GM12892 (cell line): ENCODE measurements around the gene TRAPPC2B.
A peak's percentile ranks its signal among the peaks of the same experiment; 100 is the strongest.
"Not testable (repeated sequence)": the region's sequence is repeated elsewhere in the genome, so short reads cannot be mapped to it uniquely, and the experiment has no call there.

ENCODE experiments used
- DNase-seq: peaks from one replicate; pipeline ENCODE4 v3.0.0; 2011; ENCODE audit not compliant: insufficient read length
- FAIRE-seq: peaks from 2 replicates; lab custom pipeline; 2011; peaks lifted over from hg19 to GRCh38; lab: Jason Lieb, UNC
- POLR2A ChIP-seq: IDR thresholded peaks from 2 replicates; pipeline ENCODE4 v1.6.1; 2011; ENCODE audit warnings: low read depth, low read length, control low read depth
- POLR2AphosphoS5 ChIP-seq: IDR thresholded peaks from 2 replicates; pipeline ENCODE4 v1.6.1; 2011; ENCODE audit warnings: low read depth, low read length, control low read depth
- TAF1 ChIP-seq: IDR thresholded peaks from 2 replicates; pipeline ENCODE4 v1.6.1; 2011; ENCODE audit warnings: low read depth, mild to moderate bottlenecking, control low read depth, low read length, borderline replicate concordance

The TRAPPC2B gene

DNA sequence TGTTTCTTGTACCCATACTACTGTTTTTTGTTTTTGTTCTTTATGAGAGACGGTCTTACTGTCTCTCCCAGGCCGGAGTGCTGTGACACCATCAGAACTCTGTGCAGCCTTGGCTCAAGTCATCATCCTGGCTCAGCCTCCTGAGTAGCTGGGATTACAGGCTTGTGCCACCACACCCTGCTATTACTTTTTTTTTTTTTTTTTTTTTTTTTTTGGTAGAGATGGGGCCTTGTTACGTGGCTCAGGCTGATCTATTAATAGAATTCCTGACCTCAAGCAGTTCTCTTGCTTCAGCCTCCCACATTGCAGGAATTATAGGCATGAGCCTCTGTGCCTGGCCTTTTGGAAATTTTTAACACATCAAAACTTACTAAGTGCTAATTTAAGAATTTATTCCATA is 15.2 kb upstream of the TRAPPC2B start:
- FAIRE-seq (no peak), DNase-seq (no peak)
- no peak for TF ChIP-seq POLR2A
- TF ChIP-seq POLR2AphosphoS5: no peak
- TF ChIP-seq TAF1: no peak

DNA sequence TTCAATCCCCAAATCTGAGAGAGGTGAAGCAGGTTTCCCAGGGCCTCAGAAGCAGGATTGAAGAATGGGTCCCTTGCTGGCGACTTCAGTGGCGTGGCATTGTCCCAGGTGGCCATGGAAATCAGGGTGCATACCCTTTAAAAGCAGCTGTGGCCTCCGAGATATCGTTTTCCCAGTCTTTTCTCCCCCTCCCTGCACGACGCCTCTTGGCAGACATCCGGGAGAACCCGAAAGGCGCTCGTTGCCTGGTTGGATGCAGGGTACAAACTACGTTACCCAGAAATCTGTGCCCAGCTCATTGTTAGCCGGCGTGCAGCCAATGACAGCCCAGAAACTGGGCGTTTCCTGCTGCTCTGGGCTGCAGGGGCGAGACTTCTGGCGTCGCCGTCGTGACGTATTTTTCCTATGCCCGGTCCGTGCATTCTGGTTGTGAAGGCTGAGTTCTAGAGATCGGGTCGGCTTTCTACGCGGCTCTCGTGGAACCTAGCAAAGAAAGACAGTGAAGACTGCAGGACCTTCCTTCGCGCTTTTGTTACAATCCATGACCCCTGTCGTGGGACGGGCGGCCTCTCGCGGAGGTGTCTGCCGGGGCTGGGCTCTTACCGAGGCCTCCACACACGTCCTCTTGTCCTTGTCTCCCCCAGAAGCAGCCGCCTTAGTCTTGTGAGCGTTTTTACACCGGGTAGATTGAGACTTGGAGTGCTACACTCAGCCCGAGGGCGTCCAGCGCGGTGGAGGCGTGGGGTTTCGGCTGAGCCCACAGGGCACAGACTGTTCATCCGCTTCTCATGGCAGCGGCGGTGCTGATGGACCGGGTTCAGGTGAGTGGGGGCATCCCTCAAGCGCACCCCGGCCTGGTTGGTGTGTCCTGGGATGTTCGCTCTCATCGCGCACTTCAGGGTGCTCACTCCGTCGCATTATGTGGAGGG is 12.2 kb upstream of the TRAPPC2B start, which contains the start of gene ZNF304:
ZNF304 (plus strand) TSS at position 395 of the 929 bp plus-strand sequence; CDS start at position 789, 394 bp downstream.
- FAIRE-seq (peak; percentile 100), DNase-seq (peak; percentile 88)
- TF ChIP-seq POLR2AphosphoS5: no peak
- no peak for TF ChIP-seq TAF1
- TF ChIP-seq POLR2A: no peak; the same call in 1 of the 2 replicates

DNA sequence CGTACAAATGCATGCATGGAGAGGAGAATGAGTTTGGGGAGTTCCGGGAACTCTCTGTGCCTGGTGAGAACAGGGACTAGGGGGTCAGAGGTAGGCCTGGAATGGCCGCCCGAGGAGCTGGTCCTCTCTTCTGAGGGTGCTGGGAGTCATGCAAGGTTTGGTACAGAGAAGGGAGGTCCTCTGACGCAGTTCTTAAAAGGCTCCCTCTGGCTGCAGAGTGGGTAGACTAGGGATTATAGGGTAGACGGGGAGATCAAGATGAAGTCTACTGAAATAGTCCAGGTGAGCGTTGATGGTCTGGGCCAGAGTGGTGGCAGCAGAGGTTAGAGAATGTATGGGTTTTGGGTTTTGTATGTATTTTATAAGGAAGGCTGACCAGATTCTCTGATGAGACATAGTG is 11.5 kb upstream of the TRAPPC2B start:
- no peak for DNase-seq
- TF ChIP-seq POLR2AphosphoS5 (no peak), POLR2A (no peak), TAF1 (no peak)
- FAIRE-seq: no peak

DNA sequence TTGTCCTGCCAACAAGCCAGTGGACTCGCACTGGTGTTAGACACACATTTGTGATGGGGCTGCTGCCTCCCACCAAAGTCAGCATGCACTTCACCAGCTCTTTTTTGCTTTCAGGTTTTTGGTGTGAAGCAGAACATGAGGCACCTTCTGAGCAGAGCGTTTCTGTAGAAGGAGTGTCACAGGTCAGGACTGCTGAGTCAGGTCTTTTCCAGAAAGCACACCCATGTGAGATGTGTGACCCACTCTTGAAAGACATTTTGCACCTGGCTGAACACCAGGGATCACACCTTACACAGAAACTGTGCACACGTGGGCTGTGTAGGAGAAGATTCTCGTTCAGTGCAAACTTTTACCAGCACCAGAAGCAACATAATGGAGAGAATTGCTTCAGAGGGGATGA is 7.4 kb upstream of the TRAPPC2B start:
- DNase-seq (no peak), FAIRE-seq (no peak)
- TF ChIP-seq POLR2A (no peak), POLR2AphosphoS5 (no peak), TAF1 (no peak)

DNA sequence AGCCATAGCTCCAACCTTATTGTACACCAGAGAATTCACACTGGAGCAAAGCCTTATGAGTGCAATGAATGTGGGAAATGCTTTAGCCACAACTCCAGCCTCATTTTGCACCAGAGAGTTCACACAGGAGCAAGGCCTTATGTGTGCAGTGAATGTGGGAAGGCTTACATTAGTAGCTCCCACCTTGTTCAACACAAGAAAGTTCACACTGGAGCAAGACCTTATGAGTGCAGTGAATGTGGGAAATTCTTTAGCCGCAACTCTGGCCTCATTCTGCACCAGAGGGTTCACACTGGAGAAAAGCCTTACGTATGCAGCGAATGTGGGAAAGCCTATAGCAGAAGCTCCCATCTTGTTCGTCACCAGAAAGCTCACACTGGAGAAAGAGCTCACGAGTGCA is 5.9 kb upstream of the TRAPPC2B start:
- TF ChIP-seq POLR2AphosphoS5 (no peak), POLR2A (no peak), TAF1 (no peak)
- DNase-seq: no peak
- FAIRE-seq: no peak

DNA sequence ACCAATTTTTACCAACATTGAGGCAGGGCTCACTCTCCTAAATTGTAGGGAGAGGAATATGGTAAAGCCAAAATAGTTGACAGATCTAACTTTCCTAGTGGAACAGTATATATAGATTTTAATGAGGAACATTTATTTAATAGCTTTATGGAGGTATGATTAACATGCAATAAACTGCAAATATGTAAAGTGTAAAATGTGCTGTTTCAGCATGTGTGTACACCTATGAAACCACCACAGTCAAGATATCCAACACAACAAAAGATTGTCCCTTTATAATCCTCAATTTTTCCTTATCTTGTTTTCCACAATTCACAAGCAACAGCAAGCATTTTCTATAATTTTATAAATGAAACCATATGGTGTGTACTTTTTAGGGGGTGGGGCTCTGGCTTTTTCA is 4.1 kb upstream of the TRAPPC2B start:
- FAIRE-seq (no peak), DNase-seq (no peak)
- TF ChIP-seq POLR2AphosphoS5: no peak
- TF ChIP-seq POLR2A: no peak
- no peak for TF ChIP-seq TAF1

DNA sequence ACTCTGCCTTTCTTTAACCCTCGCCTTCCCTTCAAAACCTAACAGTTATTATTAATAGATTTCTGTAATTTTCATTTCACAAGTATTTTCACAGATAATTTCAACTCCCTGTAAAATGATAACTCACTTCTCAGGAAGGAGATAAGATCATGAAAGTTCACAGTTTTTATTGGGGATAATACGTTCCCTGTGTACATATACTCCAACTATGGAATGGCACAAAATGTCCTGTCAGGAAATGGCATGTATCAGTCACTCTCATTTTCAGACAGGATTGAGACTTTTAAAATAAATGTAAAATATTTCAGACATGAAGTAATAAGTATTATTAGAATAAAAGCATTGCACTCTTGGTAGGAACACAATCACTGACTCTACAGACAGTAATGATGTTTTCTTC is 932 bp upstream of the TRAPPC2B start:
- FAIRE-seq (no peak), DNase-seq (no peak)
- no peak for TF ChIP-seq POLR2AphosphoS5
- TF ChIP-seq TAF1: no peak
- TF ChIP-seq POLR2A: no peak

DNA sequence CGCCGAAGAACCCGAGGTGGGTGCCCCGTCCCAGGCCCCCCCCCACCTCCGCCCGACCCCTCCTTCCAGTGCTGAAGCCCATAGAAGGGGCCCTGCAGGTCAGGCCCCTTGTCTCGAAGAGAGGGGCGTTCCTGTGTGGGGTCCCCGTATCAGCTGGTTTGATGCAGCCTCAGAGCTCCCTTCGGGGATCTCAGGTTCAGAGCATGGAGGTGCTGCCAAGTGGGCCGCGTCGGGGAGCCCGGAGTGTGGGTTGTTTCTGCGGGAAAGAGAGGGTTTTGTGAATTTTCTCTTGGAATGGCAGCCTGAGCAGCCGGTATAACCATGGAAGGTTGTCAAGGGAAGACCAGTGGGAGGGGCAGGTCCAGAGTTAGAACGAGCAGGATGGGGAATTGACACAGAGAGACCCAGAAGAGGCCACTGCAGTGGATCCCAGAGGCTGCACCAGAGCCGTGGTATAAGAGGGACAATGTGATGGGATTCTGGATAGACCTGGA is 384 bp downstream of the TRAPPC2B start:
- FAIRE-seq (no peak), DNase-seq (no peak)

DNA sequence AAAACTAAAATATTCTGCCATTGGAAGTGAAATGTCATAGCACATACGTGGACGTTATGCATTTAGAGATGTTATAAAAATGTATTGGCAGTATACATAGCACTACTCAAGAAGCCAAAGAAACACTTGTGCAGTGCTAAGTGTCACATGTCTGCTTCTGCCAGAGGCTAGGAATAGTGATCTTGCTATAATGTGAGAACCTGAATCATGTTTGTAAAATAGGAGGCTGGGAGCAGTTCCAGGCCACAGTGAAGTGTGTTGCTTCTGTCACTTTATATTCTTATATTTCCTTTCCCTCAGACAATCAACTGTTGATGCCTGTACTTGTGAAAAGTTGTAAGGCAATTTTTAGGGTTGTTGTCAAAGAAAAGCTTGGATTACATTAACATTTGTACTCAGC is 3.4 kb downstream of the TRAPPC2B start:
- TF ChIP-seq POLR2AphosphoS5 (no peak), TAF1 (no peak), POLR2A (no peak)
- no peak for FAIRE-seq
- no peak for DNase-seq

More for the DNA sequence above, 384 bp downstream of the TRAPPC2B start:
- TF ChIP-seq TAF1 (no peak), POLR2AphosphoS5 (no peak), POLR2A (no peak)

DNA sequence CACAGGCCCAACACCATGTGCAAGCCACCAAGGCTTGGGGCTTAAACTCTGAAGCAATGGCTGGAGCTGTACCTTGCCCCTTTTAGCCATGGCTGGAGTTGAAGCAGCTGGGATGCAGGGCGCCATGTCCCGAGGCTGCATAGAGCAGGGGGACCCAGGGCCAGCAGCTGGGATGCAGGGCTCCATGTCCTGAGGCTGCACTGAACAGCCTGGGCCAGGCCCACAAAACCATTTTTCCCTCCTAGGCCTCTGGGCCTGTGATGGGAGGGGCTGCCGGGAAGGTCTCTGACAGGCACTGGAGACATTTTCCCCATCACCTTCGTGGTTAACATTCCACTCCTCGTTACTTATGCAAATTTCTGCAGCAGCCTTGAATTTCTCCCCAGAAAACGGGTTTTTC is 10.8 kb downstream of the TRAPPC2B start:
- TF ChIP-seq POLR2A (no peak), POLR2AphosphoS5 (no peak), TAF1 (no peak)
- DNase-seq (no peak), FAIRE-seq (no peak)

DNA sequence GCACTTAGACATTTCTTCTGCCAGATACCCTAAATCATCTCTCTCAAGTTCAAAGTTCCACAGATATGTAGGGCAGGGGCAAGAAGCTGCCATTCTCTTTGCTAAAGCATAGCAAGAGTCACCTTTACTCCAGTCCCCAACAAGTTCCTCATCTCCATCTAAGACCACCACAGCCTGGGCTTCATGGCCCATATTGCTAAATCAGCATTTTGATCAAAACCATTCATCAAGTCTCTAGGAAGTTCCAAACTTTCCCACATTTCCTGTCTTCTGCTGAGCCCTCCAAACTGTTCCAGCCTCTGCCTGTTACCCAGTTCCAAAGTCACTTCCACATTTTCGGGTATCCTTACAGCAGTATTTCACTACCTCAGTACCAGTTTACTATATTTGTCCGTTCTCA is 11.3 kb downstream of the TRAPPC2B start:
- FAIRE-seq, DNase-seq: not testable (repeated sequence)

DNA sequence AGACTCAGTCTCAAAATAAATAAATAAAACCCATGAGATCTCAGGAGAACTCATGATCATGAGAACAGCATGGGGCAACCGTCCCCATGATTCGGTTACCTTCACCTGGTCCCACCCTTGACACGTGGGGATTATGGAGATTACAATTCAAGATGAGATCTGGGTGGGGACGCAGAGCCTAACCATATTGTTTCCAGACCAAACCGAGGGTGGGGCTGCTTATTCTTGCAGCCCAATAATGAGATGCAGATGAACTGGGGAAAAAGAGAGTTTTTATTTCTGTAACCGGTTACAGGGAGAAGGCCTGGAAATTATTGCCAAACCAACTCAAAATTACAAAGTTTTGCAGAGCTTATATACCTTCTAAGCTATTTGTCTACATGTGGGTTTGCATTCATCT is 12.8 kb downstream of the TRAPPC2B start:
- TF ChIP-seq POLR2AphosphoS5 (no peak), POLR2A (no peak), TAF1 (no peak)
- DNase-seq (no peak), FAIRE-seq (no peak)
